SK-N-SH treated with all-trans-retinoic acid at 6 μM for 48 hours (cell line): ENCODE results near the gene TFIP11.

Experiments used
- BACH2 ChIP-seq: fragments of 250-450 bp; sonication (Bioruptor Pico); IDR thresholded peaks from 2 replicates; pipeline ENCODE4 v1.9.0; 2021; ENCODE audit warnings: mild to moderate bottlenecking, borderline replicate concordance
- ISL1 ChIP-seq: fragments of 250-450 bp; sonication (Bioruptor Pico); IDR thresholded peaks from 2 replicates; pipeline ENCODE4 v2.1.2; 2022; ENCODE audit warnings: mild to moderate bottlenecking, moderate library complexity
- ZFP3 ChIP-seq: fragments of 250-450 bp; sonication (Bioruptor Pico); IDR thresholded peaks from 2 replicates; pipeline ENCODE4 v1.5.0; 2020; ENCODE audit warnings: mild to moderate bottlenecking, moderate library complexity

GRCh38 chr22:26482161-26482560, 30.1 kb downstream of the TFIP11 start:
- TF ChIP-seq ISL1 (CRISPR knock-in tag) (no peak), BACH2 (CRISPR knock-in tag) (no peak), ZFP3 (no peak)
